ENCODE measurements around the gene FALEC. TPM values are rescaled to one million over a fixed set of nuclear protein-coding genes. Genes with fewer than 3 reads are reported as not detected.

The FALEC gene
- total RNA-seq, 3 donors from 2014 or later = 2.2 TPM; not detected in 2

DNA sequence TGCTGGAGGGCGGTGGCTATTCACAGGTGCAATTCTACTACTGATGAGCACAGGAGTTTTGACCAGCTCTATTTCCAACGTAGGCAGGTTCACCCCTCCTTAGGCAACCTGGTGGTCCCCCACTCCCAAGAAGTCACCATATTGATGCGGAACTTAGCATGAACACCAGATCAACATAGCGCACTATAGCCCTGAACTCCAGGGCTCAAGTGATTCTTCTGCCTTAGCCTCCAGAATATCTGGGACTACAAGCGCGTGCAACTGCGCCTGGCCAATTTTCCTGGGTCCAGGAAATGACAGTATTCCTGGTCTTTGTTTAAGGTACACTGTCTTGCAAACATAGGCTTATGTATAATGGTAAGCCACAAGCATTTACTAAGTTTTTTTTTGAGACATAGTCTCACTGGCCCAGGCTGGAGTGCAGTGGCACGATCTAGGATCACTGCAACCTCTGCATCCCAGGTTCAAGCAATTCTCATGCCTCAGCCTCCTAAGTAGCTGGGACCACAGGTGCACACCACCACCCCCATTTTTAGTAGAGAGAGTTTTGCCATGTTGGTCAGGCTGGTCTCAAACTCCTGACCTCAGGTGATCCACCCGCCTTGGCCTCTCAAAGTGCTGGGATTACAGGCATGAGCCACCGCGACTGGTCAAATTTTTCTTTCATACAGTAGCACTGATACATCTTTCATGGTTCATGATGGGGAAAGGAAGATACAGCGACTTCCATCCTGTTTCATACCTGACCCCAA, 51.2 kb downstream of the FALEC start:
- intact Hi-C loops (cut with DNase I; ENCODE audit: low total_unique reads) = no loop called here
- Histone ChIP-seq H3K36me3 (no peaks in the 10 kb centered on the region), H3K4me3 (peak overlapping the region in 2 of 3 donors; percentile 50 to 63), H3K4me1 (peaks cover 40 to 75% of the 10 kb centered on the region in 2 donors), H3K27ac (peak overlapping the region; percentile 97 to 100), H3K27me3 (no peaks in the 10 kb centered on the region), H3K9me3 (no peaks in the 10 kb centered on the region)
- TF ChIP-seq POLR2A (IDR thresholded peaks at IDR 0.05) = no peak
- TF ChIP-seq, protein P1, sequence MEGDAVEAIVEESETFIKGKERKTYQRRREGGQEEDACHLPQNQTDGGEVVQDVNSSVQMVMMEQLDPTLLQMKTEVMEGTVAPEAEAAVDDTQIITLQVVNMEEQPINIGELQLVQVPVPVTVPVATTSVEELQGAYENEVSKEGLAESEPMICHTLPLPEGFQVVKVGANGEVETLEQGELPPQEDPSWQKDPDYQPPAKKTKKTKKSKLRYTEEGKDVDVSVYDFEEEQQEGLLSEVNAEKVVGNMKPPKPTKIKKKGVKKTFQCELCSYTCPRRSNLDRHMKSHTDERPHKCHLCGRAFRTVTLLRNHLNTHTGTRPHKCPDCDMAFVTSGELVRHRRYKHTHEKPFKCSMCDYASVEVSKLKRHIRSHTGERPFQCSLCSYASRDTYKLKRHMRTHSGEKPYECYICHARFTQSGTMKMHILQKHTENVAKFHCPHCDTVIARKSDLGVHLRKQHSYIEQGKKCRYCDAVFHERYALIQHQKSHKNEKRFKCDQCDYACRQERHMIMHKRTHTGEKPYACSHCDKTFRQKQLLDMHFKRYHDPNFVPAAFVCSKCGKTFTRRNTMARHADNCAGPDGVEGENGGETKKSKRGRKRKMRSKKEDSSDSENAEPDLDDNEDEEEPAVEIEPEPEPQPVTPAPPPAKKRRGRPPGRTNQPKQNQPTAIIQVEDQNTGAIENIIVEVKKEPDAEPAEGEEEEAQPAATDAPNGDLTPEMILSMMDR (IDR thresholded peaks at IDR 0.05) = no peak
- TF ChIP-seq POLR2AphosphoS5 (IDR thresholded peaks at IDR 0.05) = no peak
- no peak for DNase-seq (ENCODE audit: low spot score in 2 of 2)

DNA sequence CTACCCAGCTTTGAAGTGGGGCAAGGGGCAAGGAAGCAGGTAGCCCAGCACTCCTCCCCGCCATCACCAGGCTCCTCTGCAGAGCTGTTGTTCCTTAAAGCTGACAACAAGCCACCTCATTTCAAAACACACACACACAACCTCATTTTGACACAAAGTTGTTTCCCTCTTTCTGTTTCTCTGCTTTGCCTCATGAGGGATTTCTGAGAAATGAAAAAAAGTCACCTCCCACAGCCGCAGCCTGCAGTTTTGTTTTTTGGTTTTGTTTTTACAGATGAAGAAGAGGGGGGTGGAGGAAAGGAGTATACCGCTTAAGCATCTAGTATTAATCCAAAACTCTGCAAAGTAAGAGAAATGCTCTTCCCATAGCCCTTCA, 51.8 kb downstream of the FALEC start:
- H3K4me3 ChIP-seq = peak overlapping the region; percentile 31 to 63 (median 50)
- no peaks in the 10 kb centered on the region for H3K9me3 ChIP-seq
- peaks cover 37 to 73% of the 10 kb centered on the region in 2 donors for H3K4me1 ChIP-seq
- TF ChIP-seq, protein P1 (IDR thresholded peaks at IDR 0.05) = no peak
- no peak for TF ChIP-seq POLR2AphosphoS5 (IDR thresholded peaks at IDR 0.05)
- TF ChIP-seq POLR2A (IDR thresholded peaks at IDR 0.05) = no peak
- H3K27ac ChIP-seq = peak overlapping the region; percentile 97 to 100
- no peaks in the 10 kb centered on the region for H3K27me3 ChIP-seq
- no peaks in the 10 kb centered on the region for H3K36me3 ChIP-seq
- peak in 1 of 2 donors; percentile 25 for DNase-seq (ENCODE audit: low spot score in 2 of 2)
- intact Hi-C loops (cut with DNase I; ENCODE audit: low total_unique reads) = no loop called here

DNA sequence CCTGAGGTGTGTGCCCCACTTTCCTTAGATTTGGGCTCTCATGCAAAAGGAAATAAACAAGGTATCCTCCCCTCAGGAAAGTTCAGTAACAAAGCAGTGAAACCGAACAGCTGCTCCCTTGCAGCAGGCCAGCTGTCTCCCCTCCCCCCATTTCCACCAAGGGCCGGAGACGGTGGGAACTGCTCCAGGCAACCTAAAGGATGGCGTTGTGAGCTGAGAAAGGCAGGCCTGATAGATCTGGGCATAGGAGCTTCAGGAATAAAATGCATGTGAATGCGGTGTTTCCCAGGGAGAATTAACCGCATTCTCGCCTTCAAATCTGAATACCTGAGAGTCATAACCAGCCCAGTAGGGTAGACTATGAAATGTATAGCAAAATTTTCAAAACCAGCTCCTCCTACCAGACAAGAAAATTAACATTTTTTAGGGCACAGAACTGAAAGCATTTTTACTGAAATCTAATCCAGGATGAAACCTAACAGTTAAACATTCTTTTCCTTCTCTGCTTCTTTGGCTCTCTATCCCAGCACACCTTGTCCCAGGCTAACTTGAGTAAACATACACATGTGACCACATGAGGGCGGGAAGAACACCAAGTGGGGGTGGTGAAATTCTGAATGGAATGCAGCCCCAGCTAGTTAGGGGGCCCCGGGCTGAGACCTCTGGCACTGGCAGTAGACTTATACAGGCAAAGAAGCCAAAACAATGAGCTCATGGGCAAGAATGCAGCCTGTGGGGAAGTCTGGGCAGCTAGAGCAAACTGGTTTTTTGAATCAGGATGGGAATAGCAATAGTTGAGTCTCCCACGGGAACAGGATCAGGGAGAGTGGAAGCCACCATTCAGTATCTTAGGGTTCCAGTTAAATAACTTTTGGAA, 52.4 kb downstream of the FALEC start:
- Histone ChIP-seq H3K4me1 (peaks cover 31 to 67% of the 10 kb centered on the region in 2 donors), H3K4me3 (peak overlapping the region; percentile 31 to 63 (median 50)), H3K9me3 (no peaks in the 10 kb centered on the region), H3K36me3 (no peaks in the 10 kb centered on the region), H3K27me3 (no peaks in the 10 kb centered on the region), H3K27ac (peak overlapping the region; percentile 97 to 100)
- DNase-seq (ENCODE audit: low spot score in 2 of 2) = peak; percentile 93 to 99
- no peak for TF ChIP-seq POLR2A (IDR thresholded peaks at IDR 0.05)
- peak; percentile 93 to 98 (median 96) for TF ChIP-seq POLR2AphosphoS5 (IDR thresholded peaks at IDR 0.05)
- intact Hi-C loops (cut with DNase I; ENCODE audit: low total_unique reads) = no loop called here

DNA sequence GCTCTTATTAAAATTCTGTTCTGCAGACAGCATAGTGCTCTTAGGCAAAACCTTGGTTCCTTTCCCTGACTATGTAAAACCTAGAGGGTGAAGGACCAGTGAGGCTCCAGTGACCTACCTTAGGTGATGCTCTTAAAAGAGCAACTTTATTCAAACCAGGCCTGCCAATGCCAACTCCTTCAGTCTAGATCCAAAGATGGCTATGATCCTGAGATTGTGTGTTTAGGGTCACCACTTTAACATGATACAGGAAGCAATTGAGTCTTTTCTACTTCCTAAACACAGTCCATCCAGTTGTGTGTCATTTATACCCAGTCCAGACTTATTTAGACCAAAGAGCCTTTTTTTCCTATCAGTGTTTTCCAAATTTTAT, 53.0 kb downstream of the FALEC start:
- DNase-seq (ENCODE audit: low spot score in 2 of 2) = no peak
- Histone ChIP-seq H3K27ac (peak overlapping the region; percentile 97 to 100), H3K4me1 (peaks cover 30 to 67% of the 10 kb centered on the region in 2 donors), H3K36me3 (no peaks in the 10 kb centered on the region), H3K4me3 (peak overlapping the region in 2 of 3 donors; percentile 50 to 63), H3K27me3 (no peaks in the 10 kb centered on the region), H3K9me3 (no peaks in the 10 kb centered on the region)
- intact Hi-C loops (cut with DNase I; ENCODE audit: low total_unique reads) = no loop called here
- TF ChIP-seq, protein P1 (IDR thresholded peaks at IDR 0.05) = no peak
- no peak for TF ChIP-seq POLR2A (IDR thresholded peaks at IDR 0.05)
- no peak for TF ChIP-seq POLR2AphosphoS5 (IDR thresholded peaks at IDR 0.05)

- intact Hi-C loops (cut with DNase I; ENCODE audit: low total_unique reads) = no loop called here
- Histone ChIP-seq H3K4me3 (peak overlapping the region; percentile 23 to 99 (median 96)), H3K27me3 (no peaks in the 10 kb centered on the region), H3K27ac (peak overlapping the region; percentile 53 to 100), H3K36me3 (no peaks in the 10 kb centered on the region), H3K4me1 (peaks cover 4 to 35% of the 10 kb centered on the region in 2 donors), H3K9me3 (no peaks in the 10 kb centered on the region)
- TF ChIP-seq POLR2A (IDR thresholded peaks at IDR 0.05) (peak; percentile 9), POLR2AphosphoS5 (IDR thresholded peaks at IDR 0.05) (peak in 2 of 3 donors; percentile 6 to 75)
- TF ChIP-seq, protein P1 (IDR thresholded peaks at IDR 0.05) = no peak
- DNase-seq (ENCODE audit: low spot score in 2 of 2) = no peak
Observed at GRCh38 chr1:150572918-150573647, 57.5 kb downstream of the FALEC start.
